ENCODE results near the gene FLYWCH1.
A peak's percentile ranks its signal among the peaks of the same experiment; 100 is the strongest.

Gene FLYWCH1

DNA sequence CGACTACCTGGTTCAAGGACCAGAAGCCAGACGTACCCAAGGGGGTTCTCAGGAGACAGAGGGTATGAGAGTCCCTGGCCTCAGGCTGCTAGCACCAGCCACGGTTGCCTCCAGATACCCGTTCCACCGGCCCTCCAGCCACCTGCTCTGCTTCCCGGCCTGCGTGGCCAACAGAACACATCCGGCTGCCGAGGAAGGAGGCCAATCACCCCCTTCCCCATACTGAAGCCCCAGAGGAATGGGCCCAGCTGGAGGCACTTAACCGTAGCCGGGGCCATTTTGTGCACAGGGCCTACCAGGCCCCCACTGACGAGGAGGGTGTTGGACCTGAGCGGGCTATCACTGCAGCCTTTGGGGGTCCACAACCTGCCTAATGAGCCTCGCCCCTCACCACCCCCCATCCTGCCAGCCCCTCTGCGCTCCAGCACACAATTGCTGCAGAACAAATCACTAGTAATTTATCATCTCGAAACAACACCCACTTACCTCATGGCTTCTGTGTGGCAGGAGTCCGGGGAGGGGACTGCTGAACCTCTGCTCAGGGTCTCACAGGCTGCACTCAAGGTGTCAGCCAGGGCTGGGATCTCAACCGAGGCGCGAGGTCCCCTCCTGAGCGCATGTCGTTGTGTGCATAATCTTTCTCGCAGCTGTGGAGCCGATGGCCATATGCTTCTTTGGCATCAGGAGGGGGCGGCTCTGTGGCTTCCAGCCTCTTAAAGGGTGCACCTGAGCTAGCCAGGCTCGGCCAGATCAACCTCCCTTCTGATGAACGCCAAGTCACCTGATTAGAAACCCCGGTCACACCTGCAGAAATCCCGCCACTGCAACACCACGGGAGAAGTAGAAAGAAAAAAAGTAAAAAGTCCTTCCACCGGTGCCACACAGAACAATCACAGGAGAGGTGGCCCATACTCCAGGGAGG, 42.2 kb downstream of the FLYWCH1 start:
- DNase-seq (ENCODE audit: low read depth in 2 of 2) = no peak

DNA sequence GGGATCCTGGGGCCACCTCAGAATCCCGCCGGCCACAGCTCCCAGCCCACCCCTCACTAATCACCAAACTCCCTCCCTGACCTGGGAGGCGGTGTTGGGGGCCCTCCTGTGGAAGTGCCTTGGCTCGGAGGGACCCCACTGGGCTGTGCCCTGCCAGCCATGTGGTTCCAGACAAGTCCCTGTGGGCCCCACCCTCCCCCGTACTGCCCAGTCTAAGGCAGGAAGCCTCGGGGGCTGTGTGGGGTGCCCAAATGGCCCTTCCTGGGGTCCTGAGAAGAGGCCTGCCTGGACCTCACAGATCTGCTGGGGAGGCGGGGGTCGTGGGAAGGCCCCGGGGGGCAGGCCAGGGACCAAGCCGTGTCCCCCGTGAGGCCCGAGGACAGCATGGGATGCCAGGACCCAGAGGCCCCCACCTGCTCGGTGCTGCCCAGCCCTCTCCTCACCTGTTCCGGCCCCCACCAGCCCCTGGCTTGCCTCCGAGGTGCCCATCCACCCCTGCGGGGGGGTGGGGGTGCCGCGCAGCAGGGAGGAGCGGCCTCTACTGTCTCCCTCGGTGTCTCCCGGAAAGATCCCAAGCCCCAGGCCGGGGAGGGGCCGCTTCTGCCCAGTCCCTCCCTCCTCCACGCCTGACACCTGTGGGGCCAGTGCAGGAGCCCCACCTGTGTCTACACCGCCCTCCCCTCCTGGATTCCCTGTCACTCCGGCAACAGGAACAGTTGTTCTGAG, 43.1 kb downstream of the FLYWCH1 start:
- no peak for DNase-seq (ENCODE audit: low read depth in 2 of 2)

DNA sequence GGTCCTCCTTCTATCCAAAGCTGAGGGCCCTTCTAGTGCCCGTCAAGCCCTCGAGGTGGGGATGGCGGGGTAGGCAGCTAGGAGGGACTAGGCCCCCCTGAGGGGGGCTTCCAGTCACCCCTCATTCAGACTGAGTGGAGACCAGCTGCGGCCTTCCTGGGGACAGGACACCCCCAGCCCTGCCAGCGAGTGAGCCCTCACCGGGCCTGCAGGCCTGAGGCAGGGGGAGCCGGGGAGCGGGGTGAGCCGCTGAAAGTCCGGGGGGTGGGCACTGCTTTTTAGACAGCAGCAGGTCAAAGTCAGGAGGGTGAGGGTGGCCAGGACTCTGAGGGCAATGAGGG, 43.7 kb downstream of the FLYWCH1 start:
- DNase-seq (ENCODE audit: low read depth in 2 of 2) = no peak

DNA sequence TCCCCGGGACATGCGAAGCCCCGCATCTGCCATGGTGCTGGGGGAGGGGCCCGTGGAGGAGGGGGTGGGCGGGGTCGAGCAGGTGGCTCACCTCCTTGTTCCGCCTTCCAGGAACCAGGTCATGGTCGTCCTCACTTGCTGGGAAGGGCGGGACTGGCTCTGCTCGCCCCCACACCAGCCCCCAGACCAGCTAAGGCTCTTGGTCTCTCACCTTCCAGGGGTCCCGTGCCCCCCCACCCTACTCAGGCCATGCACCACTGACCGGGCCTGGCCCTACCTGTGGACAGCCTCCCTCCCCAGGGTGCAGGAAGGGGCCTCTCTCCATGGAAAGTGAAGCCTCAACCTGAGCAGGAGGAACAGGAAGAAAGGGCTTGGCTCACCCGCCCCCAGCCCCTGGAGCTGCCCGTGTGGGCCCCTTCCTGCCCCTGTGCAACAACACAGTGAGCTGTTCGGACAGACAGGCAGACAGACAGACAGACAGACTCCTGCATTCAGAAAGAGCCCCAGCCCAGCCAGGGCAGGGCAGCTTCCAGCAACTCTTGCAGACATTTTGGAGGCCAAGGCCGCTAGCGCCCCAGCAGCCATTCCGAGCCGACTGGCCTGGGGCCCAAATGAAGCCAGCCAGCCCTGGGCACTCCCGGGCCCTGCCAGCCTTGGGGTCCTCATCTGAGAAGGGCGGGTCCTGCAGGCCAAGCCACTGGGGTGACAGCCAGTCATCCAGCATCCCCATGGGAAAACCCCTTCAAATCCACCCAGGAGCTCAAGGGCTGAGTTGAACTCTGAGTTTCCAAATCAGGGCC, 44.2 kb downstream of the FLYWCH1 start:
- no peak for DNase-seq (ENCODE audit: low read depth in 2 of 2)

DNA sequence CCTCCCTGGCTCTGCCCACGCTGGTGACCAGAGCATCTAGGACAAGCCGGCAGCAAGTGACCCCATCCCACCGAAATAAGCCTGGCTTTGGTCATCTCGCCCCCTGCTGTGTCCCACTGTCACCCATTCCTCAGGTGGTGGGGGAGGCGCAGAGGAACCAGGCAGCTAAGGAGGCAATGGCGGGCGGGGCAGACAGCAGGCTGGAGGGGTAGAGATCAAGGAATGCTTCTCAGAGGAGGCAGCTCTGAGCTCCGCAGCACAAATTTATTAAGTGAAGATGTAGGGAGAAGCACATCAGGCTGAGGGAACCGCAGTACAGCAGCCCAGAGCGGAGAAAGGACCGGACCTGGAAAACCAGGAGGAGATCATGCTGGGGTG, 44.8 kb downstream of the FLYWCH1 start:
- no peak for DNase-seq (ENCODE audit: low read depth in 2 of 2)

DNA sequence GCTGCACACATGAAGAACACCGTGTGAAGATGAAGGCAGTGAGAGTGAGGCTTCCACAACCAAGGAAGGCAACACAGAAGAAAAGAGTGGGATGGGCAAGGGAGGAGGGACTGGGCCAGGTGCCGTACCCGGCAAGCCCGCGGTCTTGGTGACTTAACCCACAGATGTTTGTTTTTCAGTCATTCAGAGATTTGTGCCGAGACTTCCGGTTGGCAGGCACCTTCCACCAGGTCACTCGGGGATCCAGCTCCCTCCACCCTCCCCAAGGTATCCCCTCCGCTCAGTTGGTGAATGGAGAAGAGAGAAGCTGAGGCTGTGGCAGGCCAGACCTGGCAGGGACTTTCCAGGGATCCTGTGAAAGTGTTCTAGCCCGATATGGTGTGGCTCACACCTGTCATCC, 47.5 kb downstream of the FLYWCH1 start:
- no peak for DNase-seq (ENCODE audit: low read depth in 2 of 2)

DNA sequence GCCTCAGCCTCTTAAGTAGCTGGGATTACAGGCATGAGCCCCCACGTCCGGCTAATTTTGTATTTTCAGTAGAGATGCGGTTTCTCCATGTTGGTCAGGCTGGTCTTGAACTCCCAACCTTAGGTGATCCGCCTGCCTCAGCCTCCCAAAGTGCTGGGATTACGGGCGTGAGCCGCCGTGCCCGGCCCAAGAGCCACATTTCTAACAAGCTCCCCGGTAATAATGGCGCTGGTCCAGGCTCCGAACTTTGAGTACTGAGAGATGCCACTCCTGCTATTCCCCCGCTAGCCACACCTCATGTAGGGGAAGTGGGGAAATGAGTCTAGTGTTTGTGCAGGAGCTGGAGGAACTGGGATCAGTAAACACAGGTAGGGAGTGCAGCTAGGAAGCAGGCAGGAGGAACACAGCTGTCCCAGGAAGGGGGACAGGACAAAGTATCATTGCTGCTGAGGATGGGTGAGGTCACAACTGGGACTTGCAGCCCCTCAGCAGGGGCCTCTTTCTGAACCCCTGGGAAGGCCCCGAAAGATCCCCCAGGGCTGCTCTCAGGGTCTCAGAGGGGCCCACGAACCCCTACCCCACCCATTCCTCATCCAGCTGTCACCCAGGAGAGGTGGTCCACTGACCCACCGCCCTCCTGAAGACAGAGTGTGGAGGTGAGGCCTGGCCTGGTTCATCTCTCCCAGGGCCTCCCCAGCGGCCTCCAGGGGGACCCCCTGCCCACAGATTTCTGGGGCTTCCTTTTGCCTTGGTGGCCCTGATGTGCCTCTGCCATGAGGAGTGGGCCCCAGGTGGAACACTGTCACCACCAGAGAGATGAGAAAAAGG, 48.7 kb downstream of the FLYWCH1 start:
- DNase-seq (ENCODE audit: low read depth in 2 of 2) = no peak

DNA sequence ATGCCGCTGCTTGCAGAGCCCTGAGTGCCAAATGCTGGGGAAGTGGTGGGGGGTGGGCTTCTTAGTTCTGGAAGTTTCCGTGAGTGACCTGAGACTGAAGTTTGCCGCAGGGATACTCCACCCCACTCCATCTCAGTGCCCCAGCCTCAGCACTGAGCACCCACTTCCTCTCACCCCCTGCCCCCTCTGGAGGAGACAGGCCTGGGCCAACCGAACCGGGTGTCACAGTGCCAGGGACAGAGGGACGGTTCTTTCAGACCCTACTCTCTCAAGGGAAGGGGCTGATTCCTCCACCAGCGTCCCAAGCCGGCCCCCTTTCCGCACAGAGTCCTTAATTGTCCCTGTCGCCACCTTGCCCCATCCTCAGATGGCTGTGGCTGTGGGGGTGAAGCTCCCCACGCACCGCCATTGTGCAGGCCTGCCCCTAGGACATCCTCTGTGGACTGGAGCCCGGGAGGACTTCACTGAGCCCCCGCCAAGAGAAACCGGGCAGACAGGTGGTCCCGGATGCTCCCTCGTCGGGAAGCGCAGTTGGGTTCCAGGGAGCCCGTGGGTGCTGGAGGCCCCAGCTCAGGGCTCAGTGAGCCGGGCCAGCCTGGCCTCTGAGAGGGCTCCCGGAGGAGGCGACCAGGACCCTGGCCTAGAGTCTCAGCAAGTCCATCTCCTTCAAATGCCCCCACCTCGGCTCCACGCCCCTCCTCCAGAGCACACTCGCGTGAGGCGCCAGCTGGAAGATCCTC, 50.8 kb downstream of the FLYWCH1 start:
- DNase-seq (ENCODE audit: low read depth in 2 of 2) = no peak

DNA sequence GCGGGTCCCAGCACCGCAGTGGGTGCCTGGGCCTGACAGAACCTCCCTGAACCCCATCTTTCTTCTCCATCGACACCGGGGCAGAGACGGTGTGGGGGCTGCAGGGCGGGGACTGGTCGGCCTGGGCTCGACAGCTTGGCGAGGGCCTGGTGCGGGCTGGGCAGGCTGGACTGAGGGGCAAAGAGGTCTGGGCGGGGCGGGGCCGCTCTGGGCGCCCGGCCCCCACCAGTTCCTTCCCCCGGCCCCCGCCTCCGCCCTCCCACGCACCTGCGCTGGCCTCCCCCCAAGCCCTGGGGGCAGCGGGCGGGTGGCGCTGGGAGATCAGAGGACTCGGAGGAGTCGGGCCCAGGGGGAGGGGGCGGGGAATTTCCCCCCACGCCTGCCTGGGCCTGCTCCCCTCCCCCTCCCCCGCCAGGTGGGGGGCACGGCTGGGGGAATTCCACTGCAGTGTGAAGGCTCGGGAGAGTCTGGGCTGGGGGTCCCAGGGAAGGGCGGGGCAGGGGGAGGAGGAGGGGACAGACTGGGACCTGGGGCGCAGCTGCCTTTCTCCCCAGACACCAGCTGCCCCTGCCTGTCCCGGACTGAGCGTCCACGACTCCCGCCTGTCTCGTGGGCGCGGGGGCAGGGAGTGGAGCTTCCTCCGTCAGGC, 51.5 kb downstream of the FLYWCH1 start:
- DNase-seq (ENCODE audit: low read depth in 2 of 2) = no peak

DNA sequence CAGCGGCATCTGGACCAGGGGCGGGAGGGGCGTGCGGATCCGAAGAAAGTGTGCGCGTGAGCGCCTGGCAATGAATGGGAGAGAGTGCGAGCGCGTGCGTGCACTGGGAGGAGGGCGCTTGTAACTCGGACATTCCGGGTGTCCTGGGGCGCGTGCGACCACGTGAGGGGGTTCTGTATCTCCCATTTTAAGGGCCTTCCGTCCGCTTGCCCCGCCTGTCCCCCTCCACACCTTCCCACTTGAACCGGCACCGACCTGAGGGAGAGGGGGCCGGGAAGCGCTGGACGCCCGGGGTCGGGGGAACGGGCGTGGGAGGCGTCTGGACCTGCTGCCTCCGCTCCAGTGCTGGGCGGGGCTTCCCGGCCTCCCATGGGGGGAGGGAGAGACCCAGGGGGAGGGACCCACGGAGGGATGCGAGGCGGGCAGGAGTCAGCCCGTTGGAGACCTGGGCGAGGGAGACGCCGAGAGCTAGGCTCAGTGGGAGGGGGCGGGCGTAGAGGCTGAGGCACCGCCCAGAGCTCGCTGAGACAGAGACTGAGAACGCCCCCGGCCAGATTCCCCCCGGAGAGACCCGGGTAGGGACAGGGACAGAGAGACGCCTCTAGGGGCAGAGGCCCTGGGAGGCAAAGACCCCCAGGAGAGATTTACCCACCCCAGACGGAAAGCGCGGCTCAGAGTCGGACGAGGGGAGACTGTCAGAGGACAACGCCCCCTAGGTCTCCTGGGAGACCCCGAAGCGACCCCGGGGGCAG, 52.2 kb downstream of the FLYWCH1 start, which contains the start of gene KREMEN2:
Gene KREMEN2, plus strand, starts transcription at position 553 of the 752 bp plus-strand sequence. CDS start 246 bp downstream, outside the sequence.
- no peak for DNase-seq (ENCODE audit: low read depth in 2 of 2)

DNA sequence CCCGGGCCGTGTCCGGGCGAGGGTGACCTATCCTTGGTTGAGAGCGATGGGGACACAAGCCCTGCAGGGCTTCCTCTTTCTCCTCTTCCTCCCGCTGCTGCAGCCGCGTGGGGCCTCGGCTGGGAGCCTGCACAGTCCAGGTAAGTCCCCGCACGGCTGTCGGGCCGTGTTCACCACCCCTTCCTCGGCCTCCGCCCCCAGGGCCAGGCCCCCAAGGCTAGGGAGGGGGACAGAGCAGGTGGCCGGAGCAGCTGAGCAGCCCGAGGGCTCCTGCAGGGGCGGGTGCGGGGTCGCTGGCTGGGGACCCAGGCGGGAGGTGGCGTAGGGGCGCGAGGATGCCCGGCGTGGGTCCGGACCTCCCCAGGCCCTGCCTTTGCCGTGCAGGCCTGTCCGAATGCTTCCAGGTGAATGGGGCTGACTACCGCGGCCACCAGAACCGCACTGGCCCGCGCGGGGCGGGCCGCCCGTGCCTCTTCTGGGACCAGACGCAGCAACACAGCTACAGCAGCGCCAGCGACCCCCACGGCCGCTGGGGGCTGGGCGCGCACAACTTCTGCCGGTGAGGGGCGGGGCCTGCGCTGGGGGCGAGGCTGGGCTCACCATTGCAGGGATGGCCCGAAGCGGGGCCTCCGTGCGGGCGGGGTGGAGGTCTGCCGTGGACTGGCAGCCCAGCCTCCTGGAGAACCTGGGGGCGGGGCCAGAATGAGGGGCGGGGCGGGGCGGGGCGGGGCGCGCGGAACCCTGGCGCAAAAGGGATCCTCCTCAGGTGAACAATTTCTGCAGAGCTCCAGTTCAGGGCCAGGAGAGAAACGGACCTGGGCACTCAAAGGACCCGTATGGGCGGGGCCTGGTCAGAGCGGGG, 53.0 kb downstream of the FLYWCH1 start:
- DNase-seq (ENCODE audit: low read depth in 2 of 2) = peak; percentile 57 to 61

DNA sequence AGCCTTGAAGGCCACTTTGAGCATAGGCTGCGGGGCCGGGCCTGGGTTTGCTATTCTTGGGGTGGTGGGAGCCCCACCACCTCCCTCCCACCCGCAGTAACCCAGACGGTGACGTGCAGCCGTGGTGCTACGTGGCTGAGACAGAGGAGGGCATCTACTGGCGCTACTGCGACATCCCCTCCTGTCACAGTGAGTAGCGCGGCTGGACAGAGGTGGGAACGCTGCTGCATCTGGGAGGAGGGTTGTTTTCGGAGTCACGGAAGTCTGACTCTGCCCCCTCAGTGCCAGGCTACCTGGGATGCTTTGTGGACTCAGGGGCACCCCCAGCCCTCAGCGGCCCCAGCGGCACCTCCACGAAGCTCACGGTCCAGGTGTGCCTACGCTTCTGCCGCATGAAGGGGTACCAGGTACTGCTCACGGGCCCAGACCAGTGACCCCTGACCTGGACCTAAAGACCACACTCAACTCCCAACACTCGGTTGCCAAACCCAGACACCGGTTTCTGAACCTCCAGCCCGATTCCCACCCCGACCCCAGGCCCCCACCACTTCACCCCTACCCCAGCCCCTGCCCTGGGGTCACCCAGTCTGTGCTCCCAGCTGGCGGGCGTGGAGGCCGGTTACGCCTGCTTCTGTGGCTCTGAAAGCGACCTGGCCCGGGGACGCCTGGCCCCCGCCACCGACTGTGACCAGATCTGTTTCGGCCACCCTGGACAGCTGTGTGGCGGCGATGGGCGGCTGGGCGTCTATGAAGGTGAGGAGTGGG, 54.5 kb downstream of the FLYWCH1 start:
- no peak for DNase-seq (ENCODE audit: low read depth in 2 of 2)

DNA sequence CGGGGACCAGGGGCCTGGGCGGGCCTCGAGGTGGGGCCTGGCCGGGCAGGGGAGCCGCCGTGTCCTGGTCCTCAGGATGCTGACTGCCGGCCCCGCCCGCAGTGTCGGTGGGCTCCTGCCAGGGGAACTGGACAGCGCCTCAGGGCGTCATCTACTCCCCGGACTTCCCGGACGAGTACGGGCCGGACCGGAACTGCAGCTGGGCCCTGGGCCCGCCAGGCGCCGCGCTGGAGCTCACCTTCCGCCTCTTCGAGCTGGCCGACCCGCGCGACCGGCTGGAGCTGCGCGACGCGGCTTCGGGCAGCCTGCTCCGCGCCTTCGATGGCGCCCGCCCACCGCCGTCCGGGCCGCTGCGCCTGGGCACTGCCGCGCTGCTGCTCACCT, 55.1 kb downstream of the FLYWCH1 start:
- no peak for DNase-seq (ENCODE audit: low read depth in 2 of 2)

DNA sequence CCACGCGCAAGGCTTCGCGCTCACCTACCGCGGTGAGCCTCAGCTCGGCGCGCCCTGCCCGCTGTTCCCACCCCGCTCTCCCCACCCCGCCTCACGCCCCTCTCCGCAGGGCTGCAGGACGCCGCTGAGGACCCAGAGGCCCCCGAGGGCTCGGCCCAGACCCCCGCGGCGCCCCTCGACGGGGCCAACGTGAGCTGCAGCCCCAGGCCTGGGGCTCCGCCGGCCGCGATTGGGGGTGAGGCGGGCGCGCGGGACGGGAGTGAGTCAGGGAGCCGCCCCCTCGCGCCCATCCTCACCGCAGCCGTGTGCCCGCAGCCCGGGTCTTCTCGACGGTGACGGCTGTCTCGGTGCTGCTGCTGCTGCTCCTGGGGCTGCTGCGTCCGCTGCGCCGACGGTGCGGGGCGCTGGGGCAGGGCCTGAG, 55.5 kb downstream of the FLYWCH1 start:
- no peak for DNase-seq (ENCODE audit: low read depth in 2 of 2)

DNA sequence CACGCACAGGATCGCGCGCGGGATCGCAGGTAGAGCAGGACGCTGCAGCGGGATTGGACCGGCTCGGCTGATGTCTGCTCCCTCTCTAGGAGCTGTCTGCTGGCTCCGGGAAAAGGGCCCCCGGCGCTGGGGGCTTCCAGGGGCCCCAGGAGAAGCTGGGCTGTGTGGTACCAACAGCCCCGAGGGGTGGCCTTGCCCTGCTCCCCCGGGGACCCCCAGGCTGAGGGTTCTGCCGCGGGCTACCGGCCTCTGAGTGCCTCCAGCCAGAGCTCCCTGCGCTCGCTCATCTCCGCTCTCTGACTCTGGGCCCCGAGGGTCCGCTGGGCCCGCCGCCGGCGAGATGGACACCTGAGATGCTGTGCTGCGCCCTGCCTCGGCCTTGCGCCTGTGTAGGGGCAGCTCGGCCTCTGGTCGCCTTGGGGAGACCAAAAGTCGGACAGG, 56.0 kb downstream of the FLYWCH1 start:
- no peak for DNase-seq (ENCODE audit: low read depth in 2 of 2)

DNA sequence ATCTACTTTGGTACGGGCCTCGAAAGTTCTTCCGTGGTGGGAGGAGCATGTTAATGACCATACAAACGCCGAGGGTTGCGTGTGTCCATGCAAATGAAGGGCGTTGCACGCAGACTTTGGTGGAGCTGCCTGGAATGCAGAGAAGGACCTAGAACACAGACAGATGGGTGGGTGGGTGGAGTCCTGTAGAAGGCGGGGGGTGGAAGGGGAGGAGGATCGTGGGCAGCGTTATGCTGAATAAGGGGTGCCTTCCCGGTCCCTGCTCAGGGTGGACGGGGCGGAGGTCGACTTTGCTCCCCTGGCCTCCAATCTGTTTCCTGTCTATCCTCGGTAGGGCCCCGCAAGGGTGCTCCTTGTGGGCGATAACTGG, 56.6 kb downstream of the FLYWCH1 start:
- DNase-seq (ENCODE audit: low read depth in 2 of 2) = no peak

DNA sequence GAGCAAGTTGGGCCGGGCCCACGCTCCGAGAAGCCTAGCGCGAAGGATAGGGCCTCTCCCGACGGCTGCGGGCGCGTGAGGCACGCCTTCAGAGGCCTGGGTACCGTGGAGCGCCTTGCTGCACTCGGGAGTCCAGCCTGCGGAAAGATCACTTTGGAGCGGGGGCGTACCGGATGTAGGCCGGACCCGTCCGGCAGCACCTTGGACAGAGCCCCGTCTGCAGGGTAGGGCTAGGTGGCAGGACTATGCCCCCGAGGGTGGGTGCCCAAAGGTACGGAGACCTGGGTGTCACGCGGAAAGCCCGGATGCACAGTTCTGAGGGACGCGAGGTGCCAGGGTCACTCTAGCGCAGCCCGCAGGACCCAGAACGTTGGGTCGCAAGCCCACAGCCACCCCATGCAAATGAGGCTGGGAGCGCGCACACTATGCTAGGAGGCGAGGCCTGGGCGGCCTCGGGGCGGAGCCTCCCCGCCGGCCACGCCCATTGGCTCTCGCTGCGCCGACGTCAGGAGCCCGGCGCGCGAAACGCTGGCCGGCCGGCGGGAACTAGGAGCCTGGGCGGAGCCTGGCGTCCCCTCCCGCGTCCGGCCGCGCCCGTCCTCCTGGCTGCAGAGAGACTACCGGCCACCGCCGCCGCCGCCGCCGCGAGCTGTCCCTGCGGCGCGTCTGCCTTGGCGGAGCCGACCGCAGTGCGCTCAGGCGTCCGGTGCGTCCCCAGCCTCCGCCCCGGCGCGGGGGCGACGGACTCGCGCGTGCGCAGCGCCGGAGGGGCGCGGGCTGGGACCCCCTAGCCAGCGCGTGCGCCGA, 57.2 kb downstream of the FLYWCH1 start, which contains the start of gene PAQR4:
Gene PAQR4, plus strand, starts transcription at position 611 of the 807 bp plus-strand sequence. CDS start 327 bp downstream, outside the sequence.
- peak; percentile 72 to 77 for DNase-seq (ENCODE audit: low read depth in 2 of 2)

Data from stimulated activated CD4-positive, alpha-beta T cell treated with anti-CD3 and anti-CD28 coated beads, Interleukin-4, amount 100 ng/mL, for 48 hours (primary cell).